SKM-1 treated with dmso at 0.1 percent for 144 hours (cell line): ENCODE data around the gene NECAP2.
"Not testable (repeated sequence)": the region's sequence is repeated elsewhere in the genome, so short reads cannot be mapped to it uniquely, and the experiment has no call there.

ENCODE experiments used
- DNase-seq: peaks from one replicate; lab custom pipeline; 2025; ENCODE audit not compliant: unreplicated experiment; lab: John Stamatoyannopoulos, UW

Gene NECAP2

DNA sequence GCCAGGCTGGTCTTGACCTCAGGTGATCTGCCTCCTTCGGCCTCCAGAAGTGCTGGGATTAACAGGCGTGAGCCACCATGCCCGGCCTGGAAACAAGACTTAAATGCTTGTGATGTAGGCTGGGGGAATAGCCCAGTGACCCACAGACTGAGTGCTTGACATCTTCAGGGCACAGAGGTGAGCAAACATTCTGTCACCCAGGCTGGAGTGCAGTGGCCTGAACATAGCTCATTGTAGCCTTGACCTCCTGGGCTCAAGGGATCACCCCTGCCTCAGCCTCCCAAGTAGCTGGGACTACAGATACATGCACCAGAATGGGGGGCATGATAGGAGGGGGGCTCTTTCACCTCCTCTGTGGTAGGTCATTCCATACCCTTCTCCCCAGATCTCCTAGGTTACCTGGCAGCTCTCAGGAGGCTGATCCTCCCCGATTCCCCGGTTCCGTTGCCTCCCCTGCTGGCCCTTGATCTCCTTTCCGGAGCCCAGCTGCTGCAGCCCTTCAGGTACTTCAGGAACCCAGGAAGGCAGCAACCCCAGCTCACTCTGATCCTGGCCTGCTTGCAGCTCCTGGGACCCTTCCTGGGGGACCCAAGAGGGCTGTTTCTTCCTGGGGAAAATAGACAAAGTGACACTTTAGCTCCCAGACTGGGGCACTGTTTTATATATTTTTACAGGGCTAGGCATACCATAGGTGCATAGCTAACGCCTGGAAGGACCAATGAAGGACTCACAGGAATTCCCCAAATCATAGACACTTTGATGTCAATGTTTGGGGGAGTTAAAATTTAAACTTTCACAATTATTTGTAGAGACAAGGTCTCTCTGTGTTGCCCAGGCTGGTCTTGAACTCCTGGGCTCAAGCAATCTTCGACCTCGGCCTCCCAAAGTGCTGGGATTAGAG is 15.1 kb upstream of the NECAP2 start:
- DNase-seq, result no peak

- DNase-seq, result no peak
Observed at GRCh38 chr1:16430606-16431005, 9.9 kb upstream of the NECAP2 start.

GRCh38 chr1:16433030-16433429 is 7.5 kb upstream of the NECAP2 start:
- no peak for DNase-seq

GRCh38 chr1:16434007-16434406 is 6.5 kb upstream of the NECAP2 start:
- no peak for DNase-seq

- DNase-seq, result no peak
Observed at GRCh38 chr1:16434501-16434900, 6.0 kb upstream of the NECAP2 start.

DNA sequence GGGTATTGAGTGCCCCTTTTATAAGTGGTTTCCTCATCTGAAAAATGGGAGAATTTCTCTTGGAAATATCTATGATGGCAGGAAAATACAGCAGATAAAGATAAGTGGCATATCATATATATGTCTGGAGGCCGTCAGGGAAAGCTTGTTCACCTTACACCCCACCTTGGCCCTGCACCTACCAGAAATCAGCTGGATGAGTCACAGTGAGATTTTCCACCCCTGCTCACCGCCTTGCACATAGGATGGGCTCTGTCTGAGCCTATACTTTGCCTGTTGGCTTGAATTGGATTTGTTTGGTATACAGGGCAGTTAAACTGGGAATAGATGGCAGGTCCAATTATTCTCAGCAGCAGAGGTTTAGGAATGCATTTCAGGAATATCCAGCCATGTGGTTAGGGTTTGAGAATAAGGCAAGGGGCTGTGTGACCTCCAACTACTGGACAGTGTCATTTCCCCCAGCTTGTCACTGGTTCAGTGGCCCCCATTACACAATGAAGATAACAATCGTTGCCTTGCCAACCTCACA is 3.5 kb upstream of the NECAP2 start, which contains the start of gene SPATA21:
Gene SPATA21, minus strand, starts transcription at position 479 of the 529 bp plus-strand sequence. CDS start 6,053 bp downstream, outside the sequence.
- no peak for DNase-seq

DNA sequence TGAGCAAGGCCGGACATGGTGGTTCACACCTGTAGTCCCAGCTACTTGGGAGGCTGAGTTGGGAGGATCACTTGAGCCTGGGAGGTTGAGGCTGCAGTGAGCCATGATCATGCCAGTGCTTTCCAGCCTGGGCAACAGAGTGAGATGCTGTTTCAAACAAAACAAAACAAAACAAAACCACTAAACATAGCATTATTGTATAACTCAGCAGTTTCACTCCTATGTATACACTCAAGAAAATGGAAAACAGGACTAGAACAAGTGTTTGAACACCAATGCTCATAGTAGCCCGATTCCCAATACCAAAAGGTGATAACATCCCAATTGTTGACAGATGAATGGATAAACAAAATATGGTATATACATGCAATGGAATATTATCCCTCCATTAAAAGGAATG is 2.0 kb upstream of the NECAP2 start:
- no peak for DNase-seq

GRCh38 chr1:16438924-16439323 is 1.6 kb upstream of the NECAP2 start:
- no peak for DNase-seq

DNA sequence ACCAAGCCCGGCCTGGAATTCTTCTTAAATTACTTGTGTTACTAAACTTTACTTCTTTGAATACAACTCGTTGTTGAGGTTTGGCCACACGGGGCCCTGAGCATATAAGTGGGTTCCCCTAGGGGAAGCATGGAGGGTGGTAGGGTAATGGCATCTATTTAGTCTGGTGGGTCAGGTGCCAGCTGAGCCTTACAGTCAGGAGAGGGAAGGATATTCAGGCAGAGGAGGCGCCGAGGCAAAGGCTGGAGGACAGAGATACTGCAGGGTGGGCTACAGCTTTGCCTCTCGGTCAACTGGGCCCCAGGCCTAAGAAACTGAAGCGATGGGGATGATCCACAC is 424 bp upstream of the NECAP2 start:
- DNase-seq, result no peak

DNA sequence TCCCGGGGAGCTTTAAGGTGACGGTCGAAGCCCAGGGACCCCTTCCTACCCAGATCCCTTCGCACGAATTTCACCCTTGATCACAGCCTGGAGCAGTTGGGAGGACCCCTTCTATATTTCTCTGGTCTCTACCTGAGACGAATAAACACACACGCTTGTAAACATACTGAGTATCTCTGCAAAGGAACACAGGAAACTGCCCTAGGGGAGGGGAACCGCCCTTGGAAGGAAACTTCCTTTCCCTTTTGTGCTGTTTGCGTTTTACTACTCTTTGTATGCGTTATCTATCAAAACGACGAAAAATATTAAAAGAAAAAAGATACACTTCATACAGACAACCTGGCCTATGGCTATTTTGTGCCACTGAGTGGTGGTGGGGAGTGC is 750 bp downstream of the NECAP2 start:
- DNase-seq, result no peak

DNA sequence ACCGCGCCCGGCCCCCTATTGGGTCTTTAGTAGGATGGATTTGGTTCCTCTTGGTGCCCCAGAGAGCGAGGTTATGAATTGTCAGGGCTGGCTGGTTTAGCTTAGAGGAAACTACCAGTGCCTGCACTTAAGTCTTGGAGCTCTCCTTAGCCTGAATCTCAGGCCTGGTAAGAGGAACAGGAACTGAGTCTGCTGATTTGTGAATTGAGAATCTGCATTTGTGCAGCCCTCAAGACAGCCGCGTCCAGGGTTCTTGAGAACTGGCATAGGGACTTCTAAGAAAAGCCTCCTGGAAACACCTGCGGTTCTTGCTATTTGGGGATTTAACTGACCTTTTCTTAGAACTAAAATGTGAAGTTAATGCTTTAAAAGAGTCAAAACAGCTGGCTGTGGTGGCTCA is 1.7 kb downstream of the NECAP2 start:
- DNase-seq, result no peak

GRCh38 chr1:16442941-16443340 is 2.4 kb downstream of the NECAP2 start:
- no peak for DNase-seq

DNA sequence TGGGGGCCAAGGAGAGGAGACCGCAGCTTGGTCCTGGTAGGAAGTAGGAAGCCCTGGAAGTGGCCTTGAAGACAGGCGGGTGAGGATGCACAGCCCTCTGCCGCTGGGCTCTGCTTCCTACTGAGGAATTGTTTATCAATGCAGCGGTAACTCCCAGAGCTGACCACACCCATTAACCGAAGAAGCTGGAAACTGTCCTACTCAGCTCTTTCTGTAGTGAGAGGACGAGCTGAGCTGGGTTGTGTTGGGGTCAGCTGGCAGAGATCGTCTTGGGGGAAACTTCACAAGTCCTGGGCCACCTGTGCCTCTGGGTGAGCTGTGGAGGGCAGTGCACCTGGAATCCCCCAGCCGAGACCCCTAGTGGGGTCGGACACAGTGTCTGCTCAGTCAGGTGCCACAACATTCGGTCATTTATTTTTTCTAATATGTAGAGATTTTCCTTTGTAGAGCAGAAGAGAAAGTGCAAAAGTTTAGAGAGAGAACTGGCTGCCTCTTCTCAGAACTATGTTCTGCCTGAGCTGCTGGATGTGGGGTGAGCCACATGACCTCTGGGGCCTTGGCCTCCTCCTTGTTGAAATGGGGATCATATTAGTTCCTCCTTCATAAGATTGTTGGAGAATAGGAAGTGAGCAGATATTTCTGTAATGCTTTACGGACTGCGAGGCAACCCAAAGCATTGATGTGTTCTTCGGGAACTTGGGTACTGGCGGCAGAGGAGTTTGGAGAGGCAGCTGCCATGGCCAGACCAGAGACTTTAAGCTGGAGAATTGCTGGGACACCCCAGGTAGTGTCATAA is 3.6 kb downstream of the NECAP2 start:
- DNase-seq, result no peak

DNA sequence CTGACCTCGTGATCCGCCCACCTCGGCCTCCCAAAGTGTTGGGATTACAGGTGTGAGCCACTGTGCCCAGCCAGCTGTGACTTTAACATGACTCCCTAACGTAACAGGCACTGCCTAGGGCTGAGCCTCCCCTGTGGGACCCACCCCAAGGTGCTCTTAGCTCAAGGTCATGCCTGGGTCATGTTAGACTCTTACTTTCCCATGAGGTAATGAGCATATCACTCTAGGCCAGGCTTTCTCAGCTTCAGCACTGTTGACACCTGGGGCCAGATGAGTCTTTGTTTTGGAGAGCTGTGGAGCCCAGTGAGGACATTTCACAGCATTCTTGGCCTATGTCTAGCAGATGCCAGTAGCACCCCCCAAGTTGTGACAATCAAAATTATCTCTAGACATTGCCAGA is 4.5 kb downstream of the NECAP2 start:
- DNase-seq, result no peak

- DNase-seq, result no peak
Observed at GRCh38 chr1:16446116-16446515, 5.6 kb downstream of the NECAP2 start.

DNA sequence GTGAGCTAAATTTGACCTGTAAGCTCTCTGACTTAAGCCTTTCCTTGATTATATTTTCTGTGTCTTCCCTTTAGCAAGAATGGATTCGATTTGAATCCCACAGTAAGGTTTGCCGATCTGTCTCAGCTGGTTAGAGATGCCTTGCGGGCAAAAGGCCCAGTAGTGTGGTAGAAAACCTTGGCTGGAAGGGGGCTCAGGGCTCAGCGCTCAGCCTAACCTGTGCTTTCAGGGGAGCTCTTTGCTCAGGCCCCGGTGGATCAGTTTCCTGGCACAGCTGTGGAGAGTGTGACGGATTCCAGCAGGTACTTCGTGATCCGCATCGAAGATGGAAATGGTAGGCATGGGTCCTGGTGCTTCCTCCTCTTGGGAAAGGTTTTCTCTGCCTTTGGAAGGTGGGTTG is 7.1 kb downstream of the NECAP2 start:
- DNase-seq, result no peak

DNA sequence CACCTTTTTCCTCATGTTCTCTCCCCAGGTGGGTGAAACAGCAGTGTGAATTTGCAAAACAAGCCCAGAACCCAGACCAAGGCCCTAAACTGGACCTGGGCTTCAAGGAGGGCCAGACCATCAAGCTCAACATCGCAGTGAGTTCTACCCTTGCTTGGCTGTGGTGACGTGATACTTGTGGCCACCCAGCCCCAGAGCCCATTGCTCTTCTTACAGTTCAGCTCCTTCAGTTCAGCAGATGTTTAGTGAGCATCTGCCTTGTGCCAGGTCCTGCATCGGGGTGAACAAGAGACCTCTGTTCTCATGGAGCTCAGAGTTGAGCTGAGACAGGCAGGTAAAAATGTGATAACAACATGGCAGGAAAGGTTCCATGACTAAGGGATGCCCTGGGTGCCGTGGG is 8.5 kb downstream of the NECAP2 start:
- no peak for DNase-seq

- no peak for DNase-seq
Observed at GRCh38 chr1:16449666-16450065, 9.1 kb downstream of the NECAP2 start.

GRCh38 chr1:16450863-16451481 is 10.4 kb downstream of the NECAP2 start:
- no peak for DNase-seq

DNA sequence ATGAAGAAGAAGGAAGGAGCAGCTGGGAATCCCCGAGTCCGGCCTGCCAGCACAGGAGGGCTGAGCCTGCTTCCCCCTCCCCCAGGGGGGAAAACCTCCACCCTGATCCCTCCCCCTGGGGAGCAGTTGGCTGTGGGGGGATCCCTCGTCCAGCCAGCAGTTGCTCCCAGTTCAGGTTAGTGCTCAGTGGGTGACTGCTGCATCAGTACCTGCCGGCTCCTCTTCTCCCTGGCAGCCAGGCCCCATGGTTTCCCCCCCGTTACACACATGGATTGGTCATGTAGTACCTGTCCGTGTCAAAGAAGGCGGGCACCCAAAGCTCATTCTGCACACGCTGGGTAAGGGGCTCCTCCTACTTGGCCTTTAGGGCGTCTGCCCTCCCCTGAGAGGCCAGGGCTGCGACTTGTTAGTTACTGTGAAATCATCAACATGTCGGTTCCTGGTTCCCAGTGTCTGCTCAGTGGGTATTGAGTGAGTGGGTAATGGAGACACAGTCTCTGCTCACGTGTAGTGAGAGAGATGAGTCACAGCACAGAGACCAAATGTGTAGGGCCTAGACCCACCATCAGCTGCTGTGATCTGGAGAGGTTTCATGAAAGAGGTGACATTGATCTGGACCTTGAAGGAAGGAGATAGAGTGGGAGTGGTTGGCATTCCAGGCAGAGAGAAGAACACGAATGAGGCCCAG is 11.5 kb downstream of the NECAP2 start:
- no peak for DNase-seq

GRCh38 chr1:16454909-16455308 is 14.4 kb downstream of the NECAP2 start:
- DNase-seq, result not testable (repeated sequence)
